ENCODE results near the gene CDC14A.
"Not testable (repeated sequence)": the region's sequence is repeated elsewhere in the genome, so short reads cannot be mapped to it uniquely, and the experiment has no call there.

The CDC14A gene

GRCh38 chr1:100352267-100353070 is at the start of gene CDC14A:
CDC14A (plus strand) TSS chr1:100352506; CDS start chr1:100352955, 449 bp downstream.
- DNase-seq (ENCODE audit: low read depth in 2 of 2), result peak; percentile 69 to 72

DNA sequence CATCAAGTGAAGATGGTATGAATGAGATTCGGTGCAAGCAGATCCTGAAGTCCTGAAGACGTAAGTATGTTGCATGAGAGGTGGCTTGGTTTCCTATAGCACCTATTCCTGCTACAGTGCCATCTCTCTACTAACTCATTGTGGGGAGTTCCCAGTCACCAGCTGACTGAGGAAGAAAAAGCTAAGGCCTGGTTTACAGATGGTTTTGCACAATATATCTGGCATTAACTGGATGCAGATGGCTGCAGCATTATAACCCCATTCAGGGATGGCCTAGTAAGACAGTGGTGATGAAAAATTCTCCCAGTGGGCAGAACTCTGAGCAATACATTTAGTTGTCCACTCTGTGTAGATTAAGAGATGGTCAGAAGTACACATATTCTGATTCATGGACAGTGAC is 49.6 kb upstream of the CDC14A start:
- DNase-seq (ENCODE audit: low read depth in 2 of 2), result no peak

DNA sequence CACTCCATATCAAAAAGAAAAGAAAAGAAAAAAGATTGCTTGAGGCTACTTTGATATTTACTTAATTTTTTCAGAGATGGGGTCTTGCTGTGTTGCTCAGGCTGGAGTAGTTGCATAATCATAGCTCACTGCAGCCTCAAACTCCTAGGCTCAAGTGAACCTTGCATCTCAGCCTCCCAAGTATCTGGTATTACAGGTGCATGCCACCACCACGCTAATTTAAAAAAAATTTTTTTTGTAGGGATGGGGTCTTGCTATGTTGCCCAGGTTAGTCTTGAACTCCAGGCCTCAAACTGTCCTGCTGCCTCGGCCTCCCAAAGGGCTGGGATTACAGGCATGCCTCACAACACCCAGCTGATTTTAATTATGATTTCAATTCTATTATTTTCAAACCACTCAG is 48.1 kb upstream of the CDC14A start:
- no peak for DNase-seq (ENCODE audit: low read depth in 2 of 2)

- no peak for DNase-seq (ENCODE audit: low read depth in 2 of 2)
Observed at GRCh38 chr1:100304921-100305320, 47.4 kb upstream of the CDC14A start.

DNA sequence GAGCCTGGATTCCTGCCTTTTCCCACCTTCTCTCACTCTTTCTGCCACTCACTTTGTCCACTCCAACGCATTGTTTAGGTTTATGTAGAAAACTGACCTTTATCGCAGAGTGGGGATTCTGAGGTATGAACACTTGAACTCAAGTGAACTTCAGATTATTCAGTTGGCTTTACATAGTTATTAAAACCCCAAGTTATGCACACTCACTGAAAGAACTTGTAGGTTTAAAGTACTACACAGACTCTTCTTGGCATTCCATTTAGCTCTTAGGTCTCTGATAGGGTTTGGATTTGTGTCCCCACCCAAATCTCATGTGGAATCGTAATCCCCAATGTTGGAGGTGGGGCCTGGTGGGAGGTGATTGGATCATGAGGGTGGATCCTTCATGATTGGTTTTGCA is 46.4 kb upstream of the CDC14A start:
- no peak for DNase-seq (ENCODE audit: low read depth in 2 of 2)

DNA sequence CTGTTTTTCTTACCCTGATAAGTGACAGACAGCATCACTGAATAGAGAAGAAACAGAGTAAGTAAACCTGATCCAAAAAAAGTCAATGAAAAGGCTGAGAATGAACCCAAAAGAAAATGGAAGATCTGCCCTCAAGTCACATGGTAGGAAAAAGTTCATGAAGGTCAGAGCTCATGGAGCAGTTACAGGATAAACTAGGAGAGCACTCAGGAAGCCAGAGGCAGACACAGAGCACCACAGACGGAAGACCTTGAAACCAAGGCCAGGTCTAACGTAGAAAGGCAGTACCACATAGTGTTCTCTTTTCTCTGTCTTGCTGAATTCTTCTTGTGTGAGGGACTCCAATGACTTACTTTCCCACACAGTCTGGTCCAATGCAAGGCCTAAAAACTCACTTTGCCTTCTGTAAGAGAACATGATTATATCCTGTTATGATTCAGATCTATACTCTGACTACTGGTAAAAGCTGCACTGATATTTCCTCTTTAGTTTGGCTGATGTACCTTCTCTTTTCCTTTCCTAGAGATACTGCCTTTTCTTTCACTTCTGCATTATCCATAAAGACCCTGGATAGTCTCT is 45.5 kb upstream of the CDC14A start:
- no peak for DNase-seq (ENCODE audit: low read depth in 2 of 2)

DNA sequence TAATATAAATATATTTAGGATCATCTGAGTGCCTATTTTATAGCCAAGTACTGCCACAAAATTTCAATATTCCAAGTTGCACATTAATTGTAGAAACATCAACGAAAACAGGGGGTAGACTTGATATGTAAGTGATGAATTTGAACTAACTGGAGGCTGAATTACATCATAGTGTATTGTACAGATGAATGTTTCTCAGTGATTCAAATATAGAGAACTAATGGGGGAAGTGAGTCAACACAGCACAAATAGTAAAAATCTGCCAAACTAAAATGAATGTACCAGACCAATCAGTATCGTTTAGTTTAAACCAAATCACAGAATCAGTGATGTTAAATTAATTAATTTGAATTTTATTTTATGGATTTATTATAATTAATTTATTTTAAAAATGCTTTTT is 43.5 kb upstream of the CDC14A start:
- no peak for DNase-seq (ENCODE audit: low read depth in 2 of 2)

DNA sequence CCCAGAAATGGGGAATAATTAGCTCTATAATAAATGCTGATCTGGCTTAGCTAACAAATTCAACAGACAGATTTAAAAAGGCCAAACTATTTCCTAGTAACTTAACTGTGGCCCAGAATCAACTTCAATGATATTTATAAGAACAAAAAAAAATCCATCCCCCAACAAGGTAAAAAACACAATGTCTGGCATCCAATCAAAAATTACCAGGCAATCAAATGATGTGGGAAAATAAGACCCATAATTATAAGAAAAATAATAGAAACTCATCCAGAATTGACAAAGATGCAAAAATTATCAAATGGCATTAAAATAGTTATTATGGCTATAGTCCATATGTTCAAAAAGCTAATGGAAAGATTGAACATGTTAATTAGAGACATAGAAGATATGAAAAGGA is 42.4 kb upstream of the CDC14A start:
- DNase-seq (ENCODE audit: low read depth in 2 of 2), result no peak

- DNase-seq (ENCODE audit: low read depth in 2 of 2), result no peak
Observed at GRCh38 chr1:100313382-100313781, 38.9 kb upstream of the CDC14A start.

GRCh38 chr1:100316622-100317021 is 35.7 kb upstream of the CDC14A start:
- DNase-seq (ENCODE audit: low read depth in 2 of 2), result no peak

DNA sequence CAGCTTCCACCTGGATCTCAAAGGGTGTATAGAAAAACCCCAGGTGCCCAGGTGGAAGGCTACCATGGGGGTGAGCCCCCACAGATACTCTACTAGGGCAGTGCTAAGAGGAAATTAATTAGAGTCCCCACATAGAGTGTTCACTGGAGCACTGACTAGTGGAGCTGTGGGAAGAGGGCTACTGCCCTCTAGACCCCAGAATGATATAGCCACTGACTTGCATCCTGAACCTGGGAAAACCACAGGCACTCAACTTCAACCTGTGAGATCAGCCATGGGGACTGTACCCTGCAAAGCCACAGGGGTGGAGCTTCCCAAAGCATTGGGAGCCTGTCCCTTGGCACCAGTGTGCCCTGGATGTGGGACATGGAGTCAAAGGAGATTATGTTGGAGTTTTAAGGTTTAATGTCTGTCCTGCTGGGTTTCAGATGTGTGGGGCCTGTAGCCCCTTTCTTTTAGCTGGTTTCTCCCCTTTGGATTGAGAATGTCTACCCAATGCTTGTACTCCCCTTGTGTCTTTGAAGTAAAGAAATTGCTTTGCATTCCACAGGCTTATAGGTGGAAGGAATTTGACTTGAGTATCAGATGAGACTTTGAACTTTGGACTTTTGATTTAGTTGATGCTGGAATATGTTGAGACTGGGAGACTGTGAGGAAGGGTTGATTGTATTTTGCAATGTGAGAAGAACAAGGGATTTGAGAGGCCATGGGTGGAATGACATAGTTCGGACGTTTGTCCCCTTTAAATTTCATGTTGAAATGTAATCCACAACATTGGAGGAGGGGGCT is 31.8 kb upstream of the CDC14A start:
- DNase-seq (ENCODE audit: low read depth in 2 of 2), result no peak

DNA sequence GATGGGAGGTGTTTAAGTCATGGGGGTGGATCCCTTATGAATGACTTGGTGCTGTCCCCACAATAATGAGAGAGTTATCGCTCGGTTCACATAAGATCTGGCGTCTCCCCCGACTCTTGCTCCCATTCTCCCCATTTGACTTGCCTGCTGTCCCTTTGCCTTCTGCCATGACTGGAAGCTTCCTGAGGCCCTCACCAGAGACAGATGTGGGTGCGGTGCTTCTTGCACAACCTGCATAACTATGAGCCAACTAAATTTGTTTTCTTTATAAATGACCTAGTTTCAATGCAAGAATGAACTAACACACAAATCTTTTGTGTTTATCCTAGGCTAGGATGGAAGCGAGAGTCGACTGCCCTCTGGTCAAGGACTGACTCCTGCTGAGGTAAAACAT is 31.2 kb upstream of the CDC14A start:
- DNase-seq (ENCODE audit: low read depth in 2 of 2), result no peak

- DNase-seq (ENCODE audit: low read depth in 2 of 2), result no peak
Observed at GRCh38 chr1:100321506-100321905, 30.8 kb upstream of the CDC14A start.

DNA sequence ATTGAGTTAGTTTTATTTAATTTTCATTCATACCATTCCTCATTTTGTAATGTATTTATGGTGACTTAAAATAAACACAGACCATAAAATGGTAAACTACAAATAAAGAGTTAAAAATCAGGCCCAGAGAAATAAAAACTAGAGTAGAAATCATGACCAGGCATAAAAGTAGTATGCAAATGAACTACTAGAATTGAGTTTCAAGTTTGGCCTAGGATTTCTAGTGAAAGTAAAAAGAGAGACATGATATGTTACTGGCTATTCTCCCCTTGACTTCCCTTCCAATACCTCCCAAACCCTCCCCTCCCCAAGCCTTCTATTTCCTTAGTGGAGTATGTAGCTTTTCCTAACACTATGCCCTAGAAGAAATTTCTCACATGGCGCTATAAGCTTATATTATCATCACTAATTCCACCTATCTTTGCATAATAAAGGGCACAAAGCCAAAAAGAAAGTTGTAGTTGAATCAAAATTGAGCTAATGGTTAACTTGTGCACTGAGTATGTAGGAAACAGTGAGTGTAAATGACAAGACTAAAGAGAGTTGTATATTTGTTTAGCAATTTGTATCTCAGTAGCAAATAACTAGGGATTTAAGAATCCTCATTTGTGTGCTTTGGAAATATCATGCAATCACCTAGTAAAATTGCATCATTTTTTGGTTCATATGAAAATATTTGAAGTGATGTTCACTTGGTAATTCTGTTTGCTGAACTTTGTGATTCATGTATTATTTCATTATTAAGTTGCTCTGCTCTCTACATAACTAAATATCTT is 29.7 kb upstream of the CDC14A start:
- no peak for DNase-seq (ENCODE audit: low read depth in 2 of 2)

GRCh38 chr1:100323419-100324106 is 28.7 kb upstream of the CDC14A start:
- DNase-seq (ENCODE audit: low read depth in 2 of 2), result no peak

GRCh38 chr1:100325415-100326324 is 26.6 kb upstream of the CDC14A start:
- DNase-seq (ENCODE audit: low read depth in 2 of 2), result no peak

DNA sequence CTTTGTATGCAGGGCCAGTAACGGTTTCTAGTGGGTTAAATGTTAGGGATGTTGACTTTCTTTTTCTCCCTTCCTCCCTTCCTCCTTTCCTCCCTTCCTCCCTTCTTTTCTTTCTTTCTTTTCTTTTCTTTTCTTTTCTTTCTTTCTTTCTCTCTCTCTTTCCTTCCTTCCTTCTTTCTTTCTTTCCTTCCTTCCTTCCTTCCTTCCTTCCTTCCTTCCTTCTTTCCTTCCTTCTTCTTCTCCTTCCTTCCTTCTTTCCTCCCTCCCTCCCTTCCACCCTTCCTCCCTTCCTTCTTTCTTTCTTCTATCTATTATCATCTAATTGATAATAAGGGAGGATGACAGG is 26.0 kb upstream of the CDC14A start:
- DNase-seq (ENCODE audit: low read depth in 2 of 2), result not testable (repeated sequence)

DNA sequence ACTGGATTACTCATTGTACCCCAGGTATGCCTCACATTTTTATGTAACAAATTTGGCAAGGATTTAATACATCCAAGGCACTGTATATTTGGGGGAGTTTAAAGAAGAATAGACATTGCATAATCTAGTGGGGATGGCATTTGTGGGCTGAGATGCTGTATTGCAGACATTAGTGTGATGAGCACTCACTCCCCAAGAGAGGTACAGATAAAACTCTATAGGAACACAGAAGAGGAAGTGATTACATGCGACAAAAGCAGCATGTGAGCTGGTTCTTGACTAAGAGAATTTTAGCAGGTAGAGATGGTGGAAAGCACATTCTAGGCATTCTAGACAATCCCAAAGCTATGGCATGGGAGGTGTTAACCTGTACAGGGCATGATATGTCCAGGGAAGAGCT is 24.2 kb upstream of the CDC14A start:
- DNase-seq (ENCODE audit: low read depth in 2 of 2), result no peak

DNA sequence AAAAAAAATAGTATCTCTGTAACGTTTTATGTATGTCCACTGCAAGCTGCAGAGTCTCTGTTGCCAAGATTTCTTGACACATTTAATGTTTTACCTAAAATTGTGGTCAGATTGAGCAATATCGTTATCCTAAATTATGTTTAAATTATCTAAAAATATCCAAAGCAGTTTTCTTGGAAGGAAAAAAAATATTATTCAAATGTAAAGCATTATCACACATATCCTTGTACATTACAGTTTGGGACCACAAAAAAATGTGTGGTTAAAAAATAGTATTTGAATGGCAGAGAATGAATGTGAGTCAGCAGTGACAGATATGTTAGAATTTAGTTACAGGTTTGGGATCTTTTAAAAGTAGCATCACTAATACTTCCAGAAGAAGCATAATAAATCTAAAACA is 21.2 kb upstream of the CDC14A start:
- not testable (repeated sequence) for DNase-seq (ENCODE audit: low read depth in 2 of 2)

GRCh38 chr1:100332331-100332730 is 20.0 kb upstream of the CDC14A start:
- DNase-seq (ENCODE audit: low read depth in 2 of 2), result no peak
